Measurements from ENCODE around the gene RALB.

DNA sequence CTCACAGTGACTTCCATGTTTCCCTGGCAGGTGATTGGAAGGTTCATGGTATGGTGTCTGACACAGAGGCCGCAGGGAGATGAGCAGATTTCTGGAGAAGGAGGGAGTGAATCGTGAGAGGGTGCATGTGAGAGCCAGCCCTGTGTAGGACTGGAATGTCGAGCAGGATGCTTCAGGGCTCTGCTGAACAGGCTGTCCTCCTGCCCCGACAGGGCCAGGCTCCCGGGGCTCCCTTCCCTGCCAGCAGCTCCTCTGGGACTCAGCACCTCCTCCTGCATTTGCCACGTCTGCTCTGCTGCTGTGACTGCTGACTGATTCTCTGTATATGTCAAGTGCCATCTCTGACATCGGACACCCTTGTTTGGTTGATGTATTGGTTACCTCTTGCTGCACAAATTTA, 54.8 kb downstream of the RALB start:
- TF ChIP-seq CTCF (IDR thresholded peaks at IDR 0.05) (no peak), POLR2A (IDR thresholded peaks at IDR 0.05; ENCODE audit: low read depth) (no peak), EP300 (IDR thresholded peaks at IDR 0.05) (no peak)

Data from esophagus muscularis mucosa (tissue), 4 donors.